Prostate gland (tissue), 2 donors: Measurements from ENCODE around the gene IL5.

Source experiments
- CTCF ChIP-seq, 4 experiments: fragments of 200-600 bp in 2 of 4; fragments of 450-650 bp in 2 of 4; sonication (generic) in 2 of 4; IDR thresholded peaks; 1 replicate in 3 of 4; 2 replicates in 1 of 4; pipeline ENCODE4 v1.5.1; 2016 to 2019; ENCODE audit warnings: antibody characterized with exemption in 4 of 4, mild to moderate bottlenecking in 2 of 4, moderate library complexity in 2 of 4
- POLR2A ChIP-seq: fragments of 450-650 bp; IDR thresholded peaks from one replicate; pipeline ENCODE4 v1.6.1; 2016; ENCODE audit warnings: antibody characterized with exemption, mild to moderate bottlenecking
- POLR2AphosphoS5 ChIP-seq: sonication (generic); formaldehyde crosslinking; IDR thresholded peaks from one replicate; pipeline ENCODE4 v1.6.1; 2017; ENCODE audit warnings: antibody characterized with exemption

- TF ChIP-seq CTCF (IDR thresholded peaks at IDR 0.05) (no peak), POLR2AphosphoS5 (no peak), POLR2A (no peak)
Observed at GRCh38 chr5:132500244-132500930, 42.9 kb downstream of the IL5 start.
